K562 (cell line): ENCODE results near the gene POLR2M. TPM values are rescaled to one million over a fixed set of nuclear protein-coding genes. Genes with fewer than 3 reads are reported as not detected.

Experiments
- ATAC-seq: fragments of 200-7000 bp; cut with Tn5 transposase; 3 replicates; pipeline ENCODE4 v1.9.1; 2020; ENCODE audit warnings: moderate library complexity
- BruUV-seq: library from RNA; stranded (reverse); fragments of 400-500 nt; replicated peaks from 2 replicates; lab custom pipeline; 2021; lab: Mats Ljungman, UMichigan
- CTCF ChIA-PET: fragments of 300-600 bp; formaldehyde crosslinking; extraction: SDS; loops from one replicate; lab custom pipeline; 2021; ENCODE audit warnings: low intra/inter-chr PET ratio; lab: Yijun Ruan, JAX
- POLR2A ChIA-PET: fragments of 300-600, 350-650 bp; sonication (Branson Sonifier 250); formaldehyde crosslinking; extraction: SDS; loops from one replicate; lab custom pipeline; 2021; ENCODE audit warnings: antibody characterized with exemption, inconsistent platforms; lab: Yijun Ruan, JAX
- DNase-seq, 4 experiments: peaks; one replicate each; pipeline versions ENCODE4 v3.0.0 to v3.0.0-alpha.2; 2011 to 2018; ENCODE audit warnings: low spot score in 3 of 4, mixed read lengths in 3 of 4; ENCODE audit errors: extremely low read depth in 1 of 4
- FAIRE-seq: peaks from 2 replicates; lab custom pipeline; 2011; peaks lifted over from hg19 to GRCh38; lab: Jason Lieb, UNC
- H2AFZ ChIP-seq: 2 replicates; pipeline ENCODE4 v1.6.0; 2011; ENCODE audit warnings: low read depth, low read length, control low read depth, inconsistent platforms
- H3K27ac ChIP-seq: fragments of 200-600 bp; 3 replicates; pipeline ENCODE4 v1.8.0; 2011; ENCODE audit warnings: low read depth, mild to moderate bottlenecking, control low read depth, inconsistent platforms, low read length, moderate library complexity, mixed read lengths; ENCODE audit errors: extremely low read depth
- H3K27me3 ChIP-seq, 2 experiments: fragments of 300-600 bp in 1 of 2; 2 replicates in 1 of 2; 3 replicates in 1 of 2; pipeline versions ENCODE4 v1.6.0 to v1.8.0; 2011; ENCODE audit warnings: inconsistent platforms in 2 of 2, low read length in 2 of 2, mild to moderate bottlenecking in 1 of 2, mixed read lengths in 1 of 2, moderate library complexity in 1 of 2; ENCODE audit not compliant: control insufficient read depth in 2 of 2, insufficient read depth in 2 of 2
- H3K36me3 ChIP-seq: fragments of 300-600 bp; 3 replicates; pipeline ENCODE4 v1.8.0; 2011; ENCODE audit warnings: mild to moderate bottlenecking, low read length, inconsistent platforms; ENCODE audit not compliant: control insufficient read depth, insufficient read depth
- H3K4me1 ChIP-seq, 2 experiments: fragments of 200-600 bp in 1 of 2; replicated peaks in 1 of 2; 2 replicates in 1 of 2; 3 replicates in 1 of 2; pipeline versions ENCODE4 v1.5.1 to v1.8.0; 2011; ENCODE audit warnings: inconsistent platforms in 2 of 2, low read length in 2 of 2, mild to moderate bottlenecking in 1 of 2, mixed read lengths in 1 of 2, moderate library complexity in 1 of 2; ENCODE audit not compliant: control insufficient read depth in 2 of 2, insufficient read depth in 2 of 2
- H3K4me2 ChIP-seq: 2 replicates; pipeline ENCODE4 v1.6.1; 2011; ENCODE audit warnings: low read length, control low read depth, inconsistent platforms, mixed read lengths; ENCODE audit not compliant: insufficient read depth
- H3K4me3 ChIP-seq: fragments of 200-600 bp; sonication (generic), shearing (Covaris generic); 2 replicates; pipeline ENCODE4 v1.5.1; 2016; ENCODE audit warnings: control low read depth, inconsistent platforms
- H3K79me2 ChIP-seq: fragments of 200-600 bp; 3 replicates; pipeline ENCODE4 v1.8.0; 2011; ENCODE audit warnings: low read length, inconsistent platforms; ENCODE audit not compliant: control insufficient read depth, insufficient read depth
- H3K9ac ChIP-seq, 2 experiments: 2 replicates each; pipeline versions ENCODE4 v1.6.0 to v1.6.1; 2011; ENCODE audit warnings: low read depth in 2 of 2, low read length in 2 of 2, control low read depth in 1 of 2, inconsistent platforms in 1 of 2, mild to moderate bottlenecking in 1 of 2, mixed read lengths in 1 of 2; ENCODE audit not compliant: insufficient read depth in 1 of 2
- H3K9me1 ChIP-seq: one replicate; pipeline ENCODE4 v1.6.0; 2011; ENCODE audit warnings: inconsistent platforms, mild to moderate bottlenecking, low read length, moderate library complexity; ENCODE audit not compliant: control insufficient read depth, insufficient read depth
- H3K9me3 ChIP-seq: replicated peaks from 2 replicates; pipeline ENCODE4 v1.5.1; 2011; ENCODE audit warnings: low read depth, low read length, inconsistent platforms; ENCODE audit not compliant: control insufficient read depth, insufficient read depth
- H4K20me1 ChIP-seq: replicated peaks from 2 replicates; pipeline ENCODE4 v1.6.1; 2011; ENCODE audit warnings: low read length, inconsistent platforms, mixed read lengths; ENCODE audit not compliant: control insufficient read depth, insufficient read depth
- ATF2 ChIP-seq: sonication (generic); formaldehyde crosslinking; IDR thresholded peaks from 2 replicates; pipeline ENCODE4 v1.8.1; 2022; ENCODE audit warnings: missing genetic modification reagents
- CTCF ChIP-seq, 3 experiments: IDR thresholded peaks in 2 of 3; conservative IDR thresholded peaks in 1 of 3; 2 replicates each; pipeline ENCODE4 v1.5.1; 2011 to 2012; ENCODE audit warnings: low read length in 3 of 3, mild to moderate bottlenecking in 3 of 3, control low read depth in 2 of 3, improper control_type of control experiment in 1 of 3, inconsistent platforms in 1 of 3, low read depth in 1 of 3, mixed read lengths in 1 of 3, moderate library complexity in 1 of 3; ENCODE audit not compliant: insufficient read depth in 2 of 3
- GABPB2 ChIP-seq: fragments of 250-450 bp; sonication (Bioruptor Pico); conservative IDR thresholded peaks from 2 replicates; pipeline ENCODE4 v1.5.1; 2021; ENCODE audit warnings: mild to moderate bottlenecking
- HMGN3 ChIP-seq: IDR thresholded peaks from 2 replicates; pipeline ENCODE4 v1.6.1; 2011; ENCODE audit warnings: borderline replicate concordance, low read depth, mild to moderate bottlenecking, mixed read lengths, low read length; ENCODE audit not compliant: insufficient read length; ENCODE audit errors: extremely low read depth
- MAX ChIP-seq: sonication (generic); formaldehyde crosslinking; IDR thresholded peaks from 2 replicates; pipeline ENCODE4 v1.9.0; 2022; ENCODE audit warnings: mild to moderate bottlenecking, missing genetic modification reagents
- TRIM25 ChIP-seq: fragments of 450-650 bp; IDR thresholded peaks from 2 replicates; pipeline ENCODE4 v1.7.0; 2016; ENCODE audit warnings: borderline replicate concordance
- ZNF134 ChIP-seq: fragments of 250-450 bp; sonication (Bioruptor Pico); conservative IDR thresholded peaks from 2 replicates; pipeline ENCODE4 v1.4.0; 2020
- ZNF561 ChIP-seq: fragments of 450-650 bp; formaldehyde crosslinking; conservative IDR thresholded peaks from 2 replicates; pipeline ENCODE4 v1.4.0; 2020; ENCODE audit warnings: mild to moderate bottlenecking, moderate library complexity
- WGBS: fragments of 100-300 bp; shearing (Covaris generic); methylation state at CpG from one replicate; pipeline ENCODE4 v1.1.6; 2016; ENCODE audit warnings: low coverage, mixed read lengths; ENCODE audit not compliant: insufficient coverage; ENCODE audit errors: missing lambda C conversion rate; 5-methylcytosine and 5-hydroxymethylcytosine counted together
- in situ Hi-C: fragments of 300-500 bp; cut with MboI; formaldehyde crosslinking; loops from 4 replicates; pipeline ENCODE4 v1.15.0; 2018; ENCODE audit warnings: inconsistent platforms, mixed read lengths
- intact Hi-C: fragments of 100-400 bp; cut with micrococcal nuclease; formaldehyde crosslinking; loops from 2 replicates; pipeline ENCODE4 v1.14.2; 2022
- polyA plus RNA-seq, 8 experiments: library from polyadenylated mRNA; depleted of rRNA in 4 of 8; stranded (reverse) in 5 of 8; unstranded in 3 of 8; fragments of >200 nt; fragmentation: Nextera tagmentation in 2 of 8; fragmentation: Illumina TruSeq in 1 of 8; extraction: Ambion mirVana in 2 of 8; extraction: Trizol in 1 of 8; gene quantifications; 2 replicates each; pipeline versions ENCODE4 v1.2.1 to v1.2.3, GENCODE V29; 2011 to 2014; ENCODE audit warnings: inconsistent platforms in 1 of 8, missing spikeins in 1 of 8
- total RNA-seq, 7 experiments: library from RNA; depleted of rRNA in 6 of 7; stranded (reverse); fragments of >200 nt in 6 of 7; fragmentation: Illumina TruSeq in 2 of 7; extraction: Trizol in 2 of 7; gene quantifications; 2 replicates each; pipeline versions ENCODE4 v1.2.1 to v1.2.3, GENCODE V29; 2011 to 2021; ENCODE audit warnings: low replicate concordance in 1 of 7

Gene POLR2M
- total and polyA plus RNA-seq, 9 of the 15 experiments (the other 6 are each of a cell fraction or from before 2014, with no cell fraction given) = 9.2 to 1,050 (median 43.0) TPM

GRCh38 chr15:57752436-57752835 lies 45.9 kb downstream of the POLR2M start:
- H4K20me1 ChIP-seq = no peaks in the 10 kb centered on the region
- FAIRE-seq = no peak
- no peak overlapping the region for H3K9ac ChIP-seq
- POLR2A ChIA-PET = no interaction called here
- H3K9me3 ChIP-seq = no peaks in the 10 kb centered on the region
- no peaks in the 10 kb centered on the region for H3K9me1 ChIP-seq
- WGBS = 16% methylated on average over 9 of the region's 9 CpGs
- TF ChIP-seq HMGN3 (no peak), ATF2 (CRISPR knock-in tag) (no peak), MAX (CRISPR knock-in tag) (no peak), ZNF134 (no peak), ZNF561 (CRISPR knock-in tag) (no peak), GABPB2 (no peak), TRIM25 (no peak), CTCF (IDR thresholded peaks at IDR 0.05 in 2 of 3, conservative IDR thresholded peaks at IDR 0.05 in 1 of 3; ENCODE audit: insufficient read depth in 2 of 3, low read depth in 1 of 3, low read length in 3 of 3) (peak; percentile 23 to 34 (median 29); a peak in 3 of 6 replicates)
- peaks cover 22 to 32% of the 10 kb centered on the region in 2 experiments; a peak in 4 of 5 replicates for H3K27me3 ChIP-seq
- H3K4me2 ChIP-seq = no peak overlapping the region
- no peak overlapping the region for H2AFZ ChIP-seq
- DNase-seq = no peak
- H3K4me1 ChIP-seq = no peaks in the 10 kb centered on the region; a peak in 1 of 5 replicates
- peak; percentile 61 for ATAC-seq
- no TSS peak for BruUV-seq
- CTCF ChIA-PET = interaction anchor here (0.8 kb wide), 1 partner anchor 109 kb away, joined by 4 read pairs; no protein-coding TSS in a partner anchor
- no peaks in the 10 kb centered on the region for H3K36me3 ChIP-seq
- H3K79me2 ChIP-seq = no peaks in the 10 kb centered on the region
- intact Hi-C loops (loop anchor here (5.0 kb wide), 1 partner anchor 315 kb away; the partner anchor contains the start of gene ALDH1A2), in situ Hi-C loops (no loop called here)
- H3K4me3 ChIP-seq = no peak overlapping the region
- no peak overlapping the region for H3K27ac ChIP-seq
